ENCODE data around the gene MTAP. TPM values are rescaled to one million over a fixed set of nuclear protein-coding genes. Genes with fewer than 3 reads are reported as not detected.

Gene MTAP
- total RNA-seq, 2 donors from 2014 or later = 10.9 to 25.1 TPM

GRCh38 chr9:21970800-21971640 lies 168.6 kb downstream of the MTAP start:
- intact Hi-C loops (cut with DNase I) = no loop called here
- 6 to 16% methylated on average over 10 to 43 of the region's 45 CpGs for WGBS, 2 donors
- H3K36me3 ChIP-seq (replicated peaks in 1 of 2; ENCODE audit: insufficient read depth in 1 of 2, low read depth in 2 of 2) = no peaks in the 10 kb centered on the region
- no peak for DNase-seq
- no peak for ATAC-seq
- no peak for TF ChIP-seq POLR2A (IDR thresholded peaks at IDR 0.05)
- TF ChIP-seq, protein P1, sequence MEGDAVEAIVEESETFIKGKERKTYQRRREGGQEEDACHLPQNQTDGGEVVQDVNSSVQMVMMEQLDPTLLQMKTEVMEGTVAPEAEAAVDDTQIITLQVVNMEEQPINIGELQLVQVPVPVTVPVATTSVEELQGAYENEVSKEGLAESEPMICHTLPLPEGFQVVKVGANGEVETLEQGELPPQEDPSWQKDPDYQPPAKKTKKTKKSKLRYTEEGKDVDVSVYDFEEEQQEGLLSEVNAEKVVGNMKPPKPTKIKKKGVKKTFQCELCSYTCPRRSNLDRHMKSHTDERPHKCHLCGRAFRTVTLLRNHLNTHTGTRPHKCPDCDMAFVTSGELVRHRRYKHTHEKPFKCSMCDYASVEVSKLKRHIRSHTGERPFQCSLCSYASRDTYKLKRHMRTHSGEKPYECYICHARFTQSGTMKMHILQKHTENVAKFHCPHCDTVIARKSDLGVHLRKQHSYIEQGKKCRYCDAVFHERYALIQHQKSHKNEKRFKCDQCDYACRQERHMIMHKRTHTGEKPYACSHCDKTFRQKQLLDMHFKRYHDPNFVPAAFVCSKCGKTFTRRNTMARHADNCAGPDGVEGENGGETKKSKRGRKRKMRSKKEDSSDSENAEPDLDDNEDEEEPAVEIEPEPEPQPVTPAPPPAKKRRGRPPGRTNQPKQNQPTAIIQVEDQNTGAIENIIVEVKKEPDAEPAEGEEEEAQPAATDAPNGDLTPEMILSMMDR (IDR thresholded peaks at IDR 0.05) = no peak
- peaks cover 24 to 77% of the 10 kb centered on the region in 2 donors for H3K27me3 ChIP-seq
- H3K9me3 ChIP-seq = no peaks in the 10 kb centered on the region
- H3K27ac ChIP-seq = no peak overlapping the region
- no peak overlapping the region for H3K4me3 ChIP-seq
- H3K4me1 ChIP-seq = peaks cover 18% of the 10 kb centered on the region

DNA sequence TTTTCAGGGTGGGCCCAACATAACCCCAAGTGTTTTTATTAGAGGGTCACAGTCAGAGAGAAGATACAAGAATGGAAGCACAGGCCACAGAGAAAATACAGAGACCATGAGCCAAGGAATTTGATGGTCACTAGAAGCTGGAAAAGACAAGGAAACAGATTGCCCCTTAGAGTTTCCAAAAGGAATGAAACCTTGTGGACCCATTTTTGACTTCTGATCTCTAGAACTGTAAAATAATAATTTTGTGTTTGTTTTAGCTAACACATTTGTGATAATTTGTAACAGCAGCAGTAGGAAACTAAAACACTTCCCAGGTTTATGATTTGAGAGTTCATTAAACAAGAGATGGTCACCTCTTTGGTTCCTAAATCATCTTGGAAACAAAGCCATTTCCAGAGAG lies 169.9 kb downstream of the MTAP start:
- Histone ChIP-seq H3K9me3 (no peaks in the 10 kb centered on the region), H3K4me1 (peaks cover 18% of the 10 kb centered on the region), H3K27me3 (peaks cover 20 to 80% of the 10 kb centered on the region in 2 donors), H3K27ac (no peak overlapping the region), H3K4me3 (no peak overlapping the region), H3K36me3 (replicated peaks in 1 of 2; ENCODE audit: insufficient read depth in 1 of 2, low read depth in 2 of 2) (no peaks in the 10 kb centered on the region)
- DNase-seq (no peak), ATAC-seq (no peak)
- intact Hi-C loops (cut with DNase I) = no loop called here
- TF ChIP-seq, protein P1 (IDR thresholded peaks at IDR 0.05) = no peak
- no peak for TF ChIP-seq POLR2A (IDR thresholded peaks at IDR 0.05)

- DNase-seq = no peak
- H3K4me1 ChIP-seq = peaks cover 18% of the 10 kb centered on the region
- WGBS, 2 donors = 5 to 7% methylated on average over 15 to 21 of the region's 21 CpGs
- H3K27ac ChIP-seq = no peak overlapping the region
- peaks cover 17 to 66% of the 10 kb centered on the region in 2 donors for H3K27me3 ChIP-seq
- TF ChIP-seq, protein P1 (IDR thresholded peaks at IDR 0.05) = no peak
- TF ChIP-seq POLR2A (IDR thresholded peaks at IDR 0.05) = no peak
- H3K36me3 ChIP-seq (replicated peaks in 1 of 2; ENCODE audit: insufficient read depth in 1 of 2, low read depth in 2 of 2) = no peaks in the 10 kb centered on the region
- no peaks in the 10 kb centered on the region for H3K9me3 ChIP-seq
- intact Hi-C loops (cut with DNase I) = no loop called here
- ATAC-seq = no peak
- H3K4me3 ChIP-seq = peak overlapping the region in 1 of 2 donors; percentile 33
Observed at GRCh38 chr9:21974343-21974721, 171.9 kb downstream of the MTAP start.

DNA sequence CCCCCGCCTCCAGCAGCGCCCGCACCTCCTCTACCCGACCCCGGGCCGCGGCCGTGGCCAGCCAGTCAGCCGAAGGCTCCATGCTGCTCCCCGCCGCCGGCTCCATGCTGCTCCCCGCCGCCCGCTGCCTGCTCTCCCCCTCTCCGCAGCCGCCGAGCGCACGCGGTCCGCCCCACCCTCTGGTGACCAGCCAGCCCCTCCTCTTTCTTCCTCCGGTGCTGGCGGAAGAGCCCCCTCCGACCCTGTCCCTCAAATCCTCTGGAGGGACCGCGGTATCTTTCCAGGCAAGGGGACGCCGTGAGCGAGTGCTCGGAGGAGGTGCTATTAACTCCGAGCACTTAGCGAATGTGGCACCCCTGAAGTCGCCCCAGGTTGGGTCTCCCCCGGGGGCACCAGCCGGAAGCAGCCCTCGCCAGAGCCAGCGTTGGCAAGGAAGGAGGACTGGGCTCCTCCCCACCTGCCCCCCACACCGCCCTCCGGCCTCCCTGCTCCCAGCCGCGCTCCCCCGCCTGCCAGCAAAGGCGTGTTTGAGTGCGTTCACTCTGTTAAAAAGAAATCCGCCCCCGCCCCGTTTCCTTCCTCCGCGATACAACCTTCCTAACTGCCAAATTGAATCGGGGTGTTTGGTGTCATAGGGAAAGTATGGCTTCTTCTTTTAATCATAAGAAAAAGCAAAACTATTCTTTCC lies 172.4 kb downstream of the MTAP start:
- TF ChIP-seq, protein P1 (IDR thresholded peaks at IDR 0.05) = no peak
- no peak for TF ChIP-seq POLR2A (IDR thresholded peaks at IDR 0.05)
- WGBS, 2 donors = 0 to 1% methylated on average over 11 to 51 of the region's 51 CpGs
- H3K36me3 ChIP-seq (replicated peaks in 1 of 2; ENCODE audit: insufficient read depth in 1 of 2, low read depth in 2 of 2) = no peaks in the 10 kb centered on the region
- DNase-seq (peak; percentile 17 to 55 (median 33)), ATAC-seq (peak; percentile 78)
- peak overlapping the region; percentile 2 to 33 for H3K4me3 ChIP-seq
- H3K9me3 ChIP-seq = no peaks in the 10 kb centered on the region
- peaks cover 17 to 63% of the 10 kb centered on the region in 2 donors for H3K27me3 ChIP-seq
- H3K27ac ChIP-seq = no peak overlapping the region
- intact Hi-C loops (cut with DNase I) = no loop called here
- H3K4me1 ChIP-seq = peaks cover 18% of the 10 kb centered on the region

Measured in body of pancreas (tissue), 4 donors.